Measurements from ENCODE around the gene ADM2.
"Not testable (repeated sequence)": the region's sequence is repeated elsewhere in the genome, so short reads cannot be mapped to it uniquely, and the experiment has no call there.

The ADM2 gene

GRCh38 chr22:50481440-50482106 is at the start of gene ADM2:
TSS of gene ADM2 (plus strand) at chr22:50481543. CDS start at chr22:50481848, 305 bp downstream.
- DNase-seq: peak; percentile 78

DNA sequence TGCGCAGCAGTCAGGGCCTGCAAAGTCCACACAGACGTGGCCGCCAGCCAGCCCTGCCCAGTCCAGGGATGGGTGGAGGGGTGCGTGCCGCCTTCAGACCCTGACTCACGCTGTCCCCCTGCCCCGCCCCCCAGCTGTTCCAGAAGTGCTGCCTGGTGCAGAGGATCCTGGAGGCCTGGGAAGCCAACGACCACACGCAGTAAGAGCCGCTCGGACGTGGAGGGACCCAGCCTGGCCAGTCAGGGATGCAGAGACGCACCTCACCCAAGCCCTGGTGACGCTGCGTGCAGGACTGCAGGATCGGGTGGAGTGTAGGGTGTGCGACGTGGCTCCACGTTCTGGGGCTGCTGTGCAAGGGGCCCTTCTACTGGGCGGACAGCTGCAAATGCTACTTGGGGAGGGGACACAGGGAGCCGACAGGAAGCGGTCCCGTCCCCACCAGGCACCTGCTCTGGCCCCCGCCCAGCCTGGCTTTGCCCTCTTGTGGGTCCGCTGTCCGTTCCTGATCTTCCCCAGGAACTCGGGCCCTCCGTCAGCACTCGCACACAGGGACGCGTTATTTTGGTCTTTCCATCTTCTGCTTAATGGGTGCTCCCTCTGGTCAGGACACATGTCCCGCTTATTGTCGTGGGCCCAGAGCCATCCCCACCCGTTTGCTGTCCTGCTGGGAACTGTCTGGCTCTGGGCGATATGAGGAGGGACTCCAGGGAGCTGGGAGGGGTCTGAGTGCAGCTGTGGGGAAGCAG is 49.0 kb upstream of the ADM2 start:
- no peak for DNase-seq

- not testable (repeated sequence) for DNase-seq
These were observed 48.3 kb upstream of the ADM2 start for GRCh38 chr22:50432877-50433510.

- no peak for DNase-seq
These were observed 46.5 kb upstream of the ADM2 start for GRCh38 chr22:50434849-50435248.

DNA sequence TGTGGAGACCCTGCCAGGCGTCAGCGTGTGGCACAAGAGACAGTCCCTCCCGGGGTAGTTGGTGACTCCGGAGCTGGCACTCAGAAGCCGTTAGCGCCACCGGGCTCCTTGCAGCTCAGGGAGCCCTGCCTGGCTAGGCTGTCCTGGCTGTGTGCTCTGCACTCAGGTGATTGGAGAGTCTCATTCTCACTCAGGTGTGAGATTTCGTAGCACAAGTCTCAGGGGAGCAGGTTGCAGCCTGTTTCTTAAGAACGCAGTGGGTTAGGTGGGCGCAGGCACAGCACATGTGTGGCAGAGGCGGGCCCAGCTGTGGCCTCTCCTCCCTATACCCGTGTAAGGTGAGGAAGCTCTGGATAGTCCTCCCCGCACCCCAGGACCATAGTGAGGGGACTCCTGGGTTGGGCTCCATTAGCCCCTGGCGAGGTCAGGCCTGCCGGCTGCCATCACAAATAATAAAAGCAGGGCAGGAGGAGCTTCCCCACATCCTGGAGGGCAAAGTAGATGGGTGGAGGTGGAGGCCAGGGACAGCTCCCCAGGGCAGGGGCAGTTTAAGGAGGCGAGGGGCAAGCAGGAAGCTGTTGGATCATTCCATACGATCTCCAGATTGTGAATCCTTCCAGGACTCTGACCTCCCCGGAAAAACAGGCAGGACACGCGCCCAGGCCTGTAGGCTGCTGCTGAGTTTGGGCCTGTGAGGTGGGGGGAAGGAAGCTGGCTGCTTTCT is 45.9 kb upstream of the ADM2 start:
- DNase-seq: no peak

GRCh38 chr22:50436015-50436830 is 45.1 kb upstream of the ADM2 start:
- DNase-seq: no peak

- no peak for DNase-seq
These were observed 44.5 kb upstream of the ADM2 start for GRCh38 chr22:50436841-50437341.

DNA sequence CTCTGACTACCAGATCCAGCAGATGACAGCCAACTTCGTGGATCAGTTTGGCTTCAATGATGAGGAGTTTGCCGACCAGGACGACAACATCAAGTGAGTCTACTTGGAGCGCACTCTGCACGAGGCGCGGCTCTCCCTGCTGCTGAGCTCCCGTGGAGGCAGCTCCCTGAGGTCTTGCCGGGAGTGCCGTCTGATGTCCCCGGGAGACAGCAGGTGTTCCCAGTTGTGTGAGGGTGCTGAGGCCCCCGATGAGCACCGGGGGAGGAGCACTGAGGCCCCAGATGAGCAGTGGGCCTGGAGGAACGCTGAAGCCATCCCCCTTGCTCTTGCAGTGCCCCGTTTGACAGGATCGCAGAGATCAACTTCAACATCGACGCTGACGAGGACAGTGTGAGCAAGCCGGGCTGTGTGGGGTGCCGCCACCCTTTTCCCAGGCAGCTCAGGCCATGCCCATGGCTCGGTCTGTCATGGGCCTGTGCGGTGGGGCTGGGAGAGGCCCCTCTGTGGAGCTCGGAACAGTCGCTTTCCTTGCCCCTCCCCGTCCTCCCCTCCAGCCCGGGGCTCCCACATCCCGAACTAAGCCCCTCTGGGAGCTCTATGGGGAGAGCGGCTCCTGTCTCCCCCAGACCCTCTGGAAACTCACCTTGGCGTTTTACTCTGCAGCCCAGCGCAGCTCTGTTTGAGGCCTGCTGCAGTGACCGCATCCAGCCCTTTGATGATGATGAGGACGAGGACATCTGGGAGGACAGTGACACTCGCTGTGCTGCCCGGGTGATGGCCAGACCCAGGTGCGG is 43.6 kb upstream of the ADM2 start:
- no peak for DNase-seq

DNA sequence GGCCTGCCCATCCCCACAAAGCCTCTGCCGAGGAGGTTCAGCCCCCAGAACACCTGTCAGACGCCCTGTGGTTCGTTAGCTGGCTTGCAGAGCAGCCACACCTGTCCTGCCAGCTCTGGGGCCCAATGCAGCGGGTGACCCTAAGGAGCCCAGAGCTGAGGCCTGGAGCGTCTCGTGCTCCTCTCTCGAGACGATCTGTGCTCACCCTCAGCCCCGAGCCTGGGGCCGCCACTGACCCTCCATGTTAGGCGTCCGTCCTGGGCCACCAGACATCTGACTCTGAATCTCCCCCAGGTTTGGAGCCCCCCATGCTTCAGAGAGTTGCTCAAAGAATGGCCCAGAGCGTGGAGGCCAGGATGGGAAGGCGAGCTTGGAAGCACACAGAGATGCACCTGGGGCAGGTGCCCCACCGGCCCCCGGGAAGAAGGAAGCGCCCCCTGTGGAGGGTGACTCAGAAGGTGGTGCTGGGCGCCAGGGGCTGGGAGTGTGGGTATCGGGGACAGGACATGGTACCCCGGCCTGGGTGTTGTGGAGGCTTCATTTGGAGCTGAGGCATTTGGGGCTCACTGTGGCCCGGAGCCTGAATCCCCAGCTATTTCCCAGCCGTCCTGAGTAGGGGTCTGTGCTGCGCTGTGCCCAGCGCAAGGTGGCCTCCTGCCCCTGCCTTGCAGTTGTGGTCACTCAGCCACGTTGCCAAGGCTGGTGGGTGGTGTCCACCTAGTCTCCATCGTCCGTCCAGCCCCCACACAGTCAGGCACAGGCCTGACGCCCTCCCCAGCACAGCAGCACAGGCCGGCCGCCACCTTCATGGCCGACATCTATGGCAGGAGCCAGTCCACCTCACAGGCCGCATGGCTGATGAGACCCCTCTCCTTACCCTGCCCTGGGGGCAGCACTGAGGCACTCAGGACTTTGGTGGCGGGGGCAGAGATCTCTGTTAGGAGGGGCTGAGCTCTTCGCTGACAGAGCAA is 42.8 kb upstream of the ADM2 start:
- DNase-seq: no peak

DNA sequence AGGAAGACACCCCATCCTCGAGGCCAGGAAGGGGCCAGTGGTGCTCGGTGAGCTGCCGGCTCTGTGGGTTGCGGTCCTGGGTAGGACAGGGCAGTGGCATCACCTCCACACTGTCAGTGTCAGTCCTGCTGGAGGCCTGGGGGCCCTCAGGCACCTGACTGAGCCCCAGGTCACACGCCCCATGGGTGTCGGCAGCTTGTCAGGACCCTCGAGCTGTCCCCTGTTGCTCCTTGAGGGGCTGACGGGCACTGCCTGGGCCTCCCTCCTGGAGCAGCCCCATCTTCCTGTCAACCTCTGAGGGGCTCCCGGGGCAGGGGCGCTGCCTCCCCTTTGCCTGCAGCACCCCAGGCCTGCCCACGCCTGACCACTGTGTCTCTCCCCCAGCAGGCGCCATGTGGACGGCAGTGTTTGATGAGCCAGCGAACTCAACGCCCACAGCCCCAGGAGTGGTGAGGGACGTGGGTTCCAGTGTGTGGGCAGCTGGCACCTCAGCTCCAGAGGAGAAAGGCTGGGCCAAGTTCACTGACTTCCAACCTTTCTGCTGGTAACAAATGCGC is 42.0 kb upstream of the ADM2 start:
- no peak for DNase-seq

- DNase-seq: no peak
These were observed 41.4 kb upstream of the ADM2 start for GRCh38 chr22:50439871-50440331.

DNA sequence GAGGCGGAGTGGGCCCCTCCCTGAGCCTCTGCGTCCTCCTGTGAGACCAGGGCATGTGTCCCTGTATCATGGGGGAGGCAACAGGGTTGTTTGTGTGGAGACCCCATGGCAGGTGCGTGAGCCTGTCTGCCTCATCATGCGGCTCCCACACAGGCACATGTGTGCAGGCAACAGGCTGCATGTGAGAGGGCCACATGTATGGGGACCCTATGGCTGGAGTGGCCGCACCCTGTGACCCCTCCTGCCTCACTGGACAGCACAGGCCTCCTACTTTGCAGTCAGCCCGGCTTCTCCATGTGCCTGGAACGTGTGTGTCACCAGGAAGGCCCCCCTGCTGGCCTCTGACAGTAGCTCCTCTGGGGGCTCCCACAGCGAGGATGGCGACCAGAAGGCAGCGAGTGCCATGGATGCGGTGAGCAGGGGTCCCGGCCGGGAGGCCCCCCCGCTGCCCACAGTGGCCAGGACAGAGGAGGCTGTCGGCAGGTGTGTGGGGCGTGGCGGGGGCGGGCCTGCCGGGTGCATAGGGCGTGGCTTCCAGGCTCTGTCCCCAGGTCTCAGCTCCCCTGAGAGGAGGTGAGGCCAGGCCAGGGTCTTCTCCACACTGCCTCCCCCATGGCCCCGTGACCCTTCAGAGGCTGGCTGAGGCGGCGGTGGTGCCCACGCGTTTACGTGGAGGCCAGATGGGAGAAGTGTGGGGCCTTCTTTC is 40.6 kb upstream of the ADM2 start:
- DNase-seq: no peak

DNA sequence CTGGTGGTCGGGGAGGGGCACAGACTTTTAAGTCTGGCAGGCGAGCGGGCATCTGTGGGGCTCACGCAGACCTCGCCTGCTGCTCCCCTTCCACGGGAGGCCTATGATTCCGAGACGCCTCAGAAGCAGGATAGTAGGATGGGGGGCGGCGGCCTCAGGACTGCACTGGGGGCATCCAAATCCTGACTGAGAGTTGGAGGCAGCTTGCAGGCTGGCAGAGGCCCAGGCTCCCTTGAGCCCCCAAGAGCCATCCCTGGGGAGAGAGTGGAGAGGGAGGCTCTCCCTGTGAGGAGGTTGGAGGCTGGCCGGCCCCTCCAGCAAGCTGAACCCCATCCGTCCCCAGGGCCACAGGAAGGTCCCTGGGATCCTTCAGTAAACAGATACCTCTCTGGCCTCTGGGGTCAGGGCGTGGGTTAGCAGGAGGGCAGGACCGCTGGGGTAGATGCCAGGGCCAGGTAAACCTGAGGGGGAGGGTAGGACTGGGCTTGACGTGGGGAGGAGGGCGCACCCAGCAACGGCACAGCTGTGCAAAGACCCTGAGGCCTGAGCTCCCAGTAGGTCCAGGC is 39.8 kb upstream of the ADM2 start:
- DNase-seq: no peak

DNA sequence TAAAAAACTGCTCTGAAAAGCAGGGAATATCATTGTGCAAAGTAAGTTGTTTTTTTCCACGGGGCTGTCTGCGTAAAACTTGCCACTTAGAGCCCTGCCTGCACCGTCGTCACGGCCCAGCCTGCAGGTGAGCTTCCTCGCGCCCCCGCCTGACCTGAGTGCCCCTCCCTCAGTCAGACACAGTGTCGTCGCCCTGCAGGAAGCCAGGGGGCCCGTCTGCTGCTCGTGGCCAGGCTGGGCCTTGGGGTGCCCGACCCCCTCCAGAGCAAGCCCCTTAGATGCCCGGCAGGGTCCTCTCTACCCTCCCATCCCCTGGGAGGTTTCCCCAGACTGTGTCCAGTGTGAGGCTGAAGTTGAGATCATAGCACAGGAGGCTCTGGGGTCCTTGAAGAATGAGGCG is 38.1 kb upstream of the ADM2 start:
- DNase-seq: no peak

GRCh38 chr22:50443801-50444625 is 37.3 kb upstream of the ADM2 start:
- DNase-seq: no peak

DNA sequence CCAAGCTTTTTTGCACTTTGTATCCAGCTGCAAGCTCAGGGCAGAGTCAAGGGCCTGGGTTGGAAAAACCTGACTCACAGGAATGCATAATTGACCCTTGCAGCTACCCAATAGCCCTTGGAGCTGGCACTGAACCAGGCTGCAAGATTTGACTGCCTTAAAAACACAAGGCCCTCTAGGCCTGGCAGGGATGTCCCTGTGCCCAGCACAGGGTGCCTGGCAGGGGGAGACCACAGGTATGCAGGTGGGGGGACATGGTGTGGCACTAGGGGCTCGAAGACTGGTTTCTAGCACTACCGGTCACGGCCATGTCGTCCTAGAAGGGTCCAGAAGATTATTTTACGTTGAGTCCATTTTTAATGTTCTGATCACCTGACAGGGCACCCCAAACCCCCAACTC is 36.7 kb upstream of the ADM2 start:
- DNase-seq: no peak

- DNase-seq: no peak
These were observed 36.1 kb upstream of the ADM2 start for GRCh38 chr22:50445071-50445879.

Data from stimulated activated CD4-positive, alpha-beta T cell treated with anti-CD3 and anti-CD28 coated beads, Interleukin-15, amount 100 ng/mL, for 24 hours (primary cell).